MM.1S (cell line): ENCODE measurements around the gene CALB2.

Experiments
- DNase-seq: peaks from one replicate; pipeline ENCODE4 v3.0.0-alpha.2; 2015
- H2AFZ ChIP-seq: fragments of 300-600 bp; sonication (generic); 2 replicates; pipeline ENCODE4 v1.6.0; 2016; ENCODE audit warnings: antibody characterized with exemption, low read length
- H3F3A ChIP-seq: fragments of 300-600 bp; sonication (generic); 2 replicates; pipeline ENCODE4 v1.6.1; 2016; ENCODE audit warnings: mild to moderate bottlenecking, antibody characterized with exemption, low read length, moderate library complexity, mixed read lengths; ENCODE audit not compliant: insufficient read depth
- H3K27ac ChIP-seq: fragments of 300-600 bp; sonication (generic); 2 replicates; pipeline ENCODE4 v1.5.1; 2016; ENCODE audit warnings: mild to moderate bottlenecking, low read length
- H3K27me3 ChIP-seq: fragments of 300-600 bp; sonication (generic); replicated peaks from 2 replicates; pipeline ENCODE4 v1.6.0; 2016; ENCODE audit warnings: low read length; ENCODE audit not compliant: insufficient read depth
- H3K36me3 ChIP-seq: fragments of 300-600 bp; sonication (generic); replicated peaks from 2 replicates; pipeline ENCODE4 v1.6.1; 2016; ENCODE audit warnings: mild to moderate bottlenecking, low read length, mixed read lengths; ENCODE audit not compliant: insufficient read depth
- H3K4me1 ChIP-seq: fragments of 300-600 bp; sonication (generic); 2 replicates; pipeline ENCODE4 v1.6.1; 2016; ENCODE audit warnings: low read length, mixed read lengths
- H3K4me2 ChIP-seq: fragments of 300-600 bp; sonication (generic); 2 replicates; pipeline ENCODE4 v1.6.0; 2016; ENCODE audit warnings: low read depth, low read length
- H3K4me3 ChIP-seq: fragments of 300-600 bp; sonication (generic); 2 replicates; pipeline ENCODE4 v1.5.1; 2016; ENCODE audit warnings: low read length, mixed read lengths
- H3K79me2 ChIP-seq: fragments of 300-600 bp; sonication (generic); 2 replicates; pipeline ENCODE4 v1.6.1; 2016; ENCODE audit warnings: mixed run types, low read length, mixed read lengths
- H3K9ac ChIP-seq: fragments of 300-600 bp; sonication (generic); 2 replicates; pipeline ENCODE4 v1.6.1; 2016; ENCODE audit warnings: low read length, mixed read lengths
- H3K9me2 ChIP-seq: fragments of 300-600 bp; sonication (generic); replicated peaks from 2 replicates; pipeline ENCODE4 v1.6.1; 2016; ENCODE audit warnings: mild to moderate bottlenecking, low read length, mixed read lengths; ENCODE audit not compliant: insufficient read depth
- H3K9me3 ChIP-seq: fragments of 300-600 bp; sonication (generic); replicated peaks from 2 replicates; pipeline ENCODE4 v1.6.1; 2016; ENCODE audit warnings: mild to moderate bottlenecking, low read length, mixed read lengths; ENCODE audit not compliant: insufficient read depth
- H4K20me1 ChIP-seq: fragments of 300-600 bp; sonication (generic); 2 replicates; pipeline ENCODE4 v1.6.1; 2016; ENCODE audit warnings: mild to moderate bottlenecking, low read length, moderate library complexity, mixed read lengths; ENCODE audit not compliant: insufficient read depth
- EZH2 ChIP-seq: fragments of 300-600 bp; sonication (generic); optimal IDR thresholded peaks from 2 replicates; pipeline ENCODE3; 2017; ENCODE audit warnings: low read depth, mild to moderate bottlenecking, antibody characterized with exemption, low read length, mixed read lengths
- EZH2phosphoT487 ChIP-seq: fragments of 300-600 bp; sonication (generic); IDR thresholded peaks from 2 replicates; pipeline ENCODE4 v1.6.1; 2018; ENCODE audit warnings: antibody characterized with exemption, low read length
- TF ChIP-seq, protein P1 (sequence below): fragments of 300-600 bp; sonication (generic); IDR thresholded peaks from 2 replicates; pipeline ENCODE4 v1.5.1; 2016; ENCODE audit warnings: antibody characterized with exemption, low read length, mixed read lengths

The CALB2 gene

DNA sequence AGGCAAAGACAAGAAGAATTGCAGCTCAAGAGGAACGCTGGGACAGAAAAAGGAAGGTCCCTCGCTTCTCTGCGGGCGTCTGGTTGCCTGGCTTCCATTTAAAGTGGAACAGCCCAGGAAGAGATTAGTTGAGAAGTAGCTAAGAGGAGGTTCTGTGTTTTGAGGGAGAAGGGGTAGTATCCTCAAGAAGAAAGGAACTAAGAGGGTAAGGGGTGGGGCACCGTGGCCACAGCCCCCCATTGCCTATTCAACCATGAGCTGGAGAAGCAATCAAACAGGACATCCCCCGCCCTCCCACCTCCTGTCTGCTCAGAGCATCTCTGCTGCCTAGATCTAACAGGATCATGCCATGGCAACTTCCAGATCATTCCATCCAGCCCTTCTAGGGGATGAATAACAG is 18.1 kb upstream of the CALB2 start:
- DNase-seq, result no peak
- TF ChIP-seq, protein P1, sequence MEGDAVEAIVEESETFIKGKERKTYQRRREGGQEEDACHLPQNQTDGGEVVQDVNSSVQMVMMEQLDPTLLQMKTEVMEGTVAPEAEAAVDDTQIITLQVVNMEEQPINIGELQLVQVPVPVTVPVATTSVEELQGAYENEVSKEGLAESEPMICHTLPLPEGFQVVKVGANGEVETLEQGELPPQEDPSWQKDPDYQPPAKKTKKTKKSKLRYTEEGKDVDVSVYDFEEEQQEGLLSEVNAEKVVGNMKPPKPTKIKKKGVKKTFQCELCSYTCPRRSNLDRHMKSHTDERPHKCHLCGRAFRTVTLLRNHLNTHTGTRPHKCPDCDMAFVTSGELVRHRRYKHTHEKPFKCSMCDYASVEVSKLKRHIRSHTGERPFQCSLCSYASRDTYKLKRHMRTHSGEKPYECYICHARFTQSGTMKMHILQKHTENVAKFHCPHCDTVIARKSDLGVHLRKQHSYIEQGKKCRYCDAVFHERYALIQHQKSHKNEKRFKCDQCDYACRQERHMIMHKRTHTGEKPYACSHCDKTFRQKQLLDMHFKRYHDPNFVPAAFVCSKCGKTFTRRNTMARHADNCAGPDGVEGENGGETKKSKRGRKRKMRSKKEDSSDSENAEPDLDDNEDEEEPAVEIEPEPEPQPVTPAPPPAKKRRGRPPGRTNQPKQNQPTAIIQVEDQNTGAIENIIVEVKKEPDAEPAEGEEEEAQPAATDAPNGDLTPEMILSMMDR, result no peak
- TF ChIP-seq EZH2, result no peak
- no peak for TF ChIP-seq EZH2phosphoT487

DNA sequence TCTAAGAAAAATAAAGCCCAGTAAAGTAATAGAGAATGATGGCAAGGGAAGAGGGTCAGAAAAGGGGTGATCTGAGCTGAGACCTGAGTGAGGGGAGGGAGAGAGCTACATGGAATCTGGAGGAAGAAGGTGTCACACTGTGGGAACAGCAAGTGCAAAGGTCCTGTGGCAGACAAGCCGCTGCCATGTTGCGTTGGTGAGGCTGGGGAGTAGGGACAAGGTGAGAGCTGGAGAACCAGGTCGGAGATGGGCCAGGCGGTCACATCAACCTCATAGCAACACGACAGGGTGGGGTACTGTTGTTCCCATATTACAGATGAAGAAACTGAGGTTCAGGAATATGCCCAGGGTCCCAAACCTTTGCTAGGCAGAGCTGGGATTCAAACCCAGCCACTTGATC is 16.6 kb upstream of the CALB2 start:
- TF ChIP-seq, protein P1, result no peak
- TF ChIP-seq EZH2phosphoT487 (no peak), EZH2 (no peak)
- no peak for DNase-seq
- H2AFZ ChIP-seq, result no peak overlapping the region

More for the DNA sequence above, 18.1 kb upstream of the CALB2 start:
- no peaks in the 10 kb centered on the region for H4K20me1 ChIP-seq
- H3K9ac ChIP-seq, result no peak overlapping the region
- no peak overlapping the region for H3K27ac ChIP-seq
- H3K4me1 ChIP-seq, result no peaks in the 10 kb centered on the region
- H3K4me2 ChIP-seq, result no peak overlapping the region
- H3K9me2 ChIP-seq, result no peaks in the 10 kb centered on the region
- no peak overlapping the region for H3K4me3 ChIP-seq
- H3K9me3 ChIP-seq, result no peaks in the 10 kb centered on the region
- no peaks in the 10 kb centered on the region for H3K36me3 ChIP-seq
- no peaks in the 10 kb centered on the region for H3K27me3 ChIP-seq
- H3K79me2 ChIP-seq, result no peaks in the 10 kb centered on the region
- H3F3A ChIP-seq, result no peaks in the 10 kb centered on the region
- no peak overlapping the region for H2AFZ ChIP-seq

DNA sequence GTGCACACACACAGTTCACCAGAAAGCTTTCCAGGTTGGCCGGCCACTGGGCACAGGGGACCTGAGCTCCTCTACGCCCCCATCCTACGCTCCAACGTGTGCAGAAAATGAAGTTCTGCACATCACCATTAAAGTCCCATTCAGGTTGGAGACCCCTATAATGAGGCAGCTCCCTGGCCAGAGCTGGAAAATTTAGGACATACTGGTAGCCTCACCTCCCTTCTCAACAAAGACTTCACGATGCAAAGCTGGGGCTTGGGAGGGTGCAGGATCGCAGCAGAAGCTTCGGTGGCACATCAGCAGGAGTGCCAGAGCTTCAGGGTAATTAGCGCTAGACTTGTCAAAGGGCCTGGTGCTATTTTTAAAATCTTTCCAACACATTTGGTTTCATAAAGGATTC is 15.4 kb upstream of the CALB2 start:
- H3K9me2 ChIP-seq, result no peaks in the 10 kb centered on the region
- H4K20me1 ChIP-seq, result no peaks in the 10 kb centered on the region
- no peak overlapping the region for H3K4me3 ChIP-seq
- no peaks in the 10 kb centered on the region for H3F3A ChIP-seq
- no peak for DNase-seq
- no peaks in the 10 kb centered on the region for H3K9me3 ChIP-seq
- no peak for TF ChIP-seq EZH2phosphoT487
- TF ChIP-seq, protein P1, result no peak
- TF ChIP-seq EZH2, result no peak
- no peaks in the 10 kb centered on the region for H3K27me3 ChIP-seq
- no peaks in the 10 kb centered on the region for H3K79me2 ChIP-seq
- no peak overlapping the region for H3K27ac ChIP-seq
- no peak overlapping the region for H2AFZ ChIP-seq
- no peak overlapping the region for H3K9ac ChIP-seq
- no peaks in the 10 kb centered on the region for H3K4me1 ChIP-seq
- H3K4me2 ChIP-seq, result no peak overlapping the region
- no peaks in the 10 kb centered on the region for H3K36me3 ChIP-seq

More for the DNA sequence above, 16.6 kb upstream of the CALB2 start:
- H3K9ac ChIP-seq, result no peak overlapping the region
- H3K4me3 ChIP-seq, result no peak overlapping the region
- H3K27me3 ChIP-seq, result no peaks in the 10 kb centered on the region
- H3K36me3 ChIP-seq, result no peaks in the 10 kb centered on the region
- H3K9me3 ChIP-seq, result no peaks in the 10 kb centered on the region
- H3K79me2 ChIP-seq, result no peaks in the 10 kb centered on the region
- H4K20me1 ChIP-seq, result no peaks in the 10 kb centered on the region
- H3K27ac ChIP-seq, result no peak overlapping the region
- no peaks in the 10 kb centered on the region for H3K4me1 ChIP-seq
- H3F3A ChIP-seq, result no peaks in the 10 kb centered on the region
- no peaks in the 10 kb centered on the region for H3K9me2 ChIP-seq
- H3K4me2 ChIP-seq, result no peak overlapping the region
